GM19468 (cell line): ENCODE results near the gene RNF227.
"Not testable (repeated sequence)": the region's sequence is repeated elsewhere in the genome, so short reads cannot be mapped to it uniquely, and the experiment has no call there.

Source experiments
- ATAC-seq: cut with Tn5 transposase; IDR thresholded peaks from one replicate; pipeline ENCODE4 v1.9.1; 2021; ENCODE audit warnings: mild to moderate bottlenecking, moderate library complexity, moderate number of reproducible peaks; ENCODE audit not compliant: unreplicated experiment; ENCODE audit errors: extremely low read depth

RNF227 gene

DNA sequence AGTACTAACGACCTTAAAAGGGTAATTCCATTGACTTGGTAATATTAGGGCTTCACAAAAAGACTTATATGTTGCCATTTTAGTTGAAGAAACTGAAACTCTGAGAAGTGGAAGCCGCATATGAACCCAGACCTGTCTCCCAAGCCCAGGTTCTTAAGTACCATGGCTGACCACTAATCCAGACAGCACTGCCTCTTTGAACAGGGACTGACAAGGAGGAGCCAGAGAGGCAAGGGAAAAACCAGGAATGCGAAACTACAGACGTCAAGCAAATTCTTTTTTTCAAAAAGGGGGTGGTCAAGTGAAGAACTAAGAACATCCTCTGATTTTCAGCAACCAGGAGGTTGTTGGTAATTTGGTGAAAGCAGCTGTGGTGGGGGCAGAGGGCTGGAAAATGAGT is 43.0 kb downstream of the RNF227 start:
- ATAC-seq: no peak

DNA sequence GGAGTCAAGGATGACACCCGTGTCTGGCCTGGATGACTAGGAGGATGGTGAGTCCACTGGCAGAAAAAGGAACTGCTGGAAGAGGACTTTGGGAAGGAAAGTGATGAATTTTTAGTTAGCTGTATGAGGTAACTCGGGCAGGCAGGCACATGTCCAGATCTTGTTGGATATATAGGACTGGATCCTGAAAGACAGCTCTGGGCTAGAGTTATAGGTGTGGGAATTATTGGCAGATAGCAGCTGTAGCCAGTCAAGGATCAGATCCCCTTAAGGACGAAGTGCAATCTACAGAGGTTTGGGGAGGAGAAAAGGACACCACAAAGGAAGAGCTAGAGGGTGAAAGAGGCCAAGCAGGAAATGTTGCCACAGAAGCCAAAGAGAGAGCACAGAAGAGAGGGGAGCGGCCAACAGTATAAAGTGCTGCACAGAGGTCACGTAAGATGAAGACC is 48.2 kb downstream of the RNF227 start:
- ATAC-seq: no peak

DNA sequence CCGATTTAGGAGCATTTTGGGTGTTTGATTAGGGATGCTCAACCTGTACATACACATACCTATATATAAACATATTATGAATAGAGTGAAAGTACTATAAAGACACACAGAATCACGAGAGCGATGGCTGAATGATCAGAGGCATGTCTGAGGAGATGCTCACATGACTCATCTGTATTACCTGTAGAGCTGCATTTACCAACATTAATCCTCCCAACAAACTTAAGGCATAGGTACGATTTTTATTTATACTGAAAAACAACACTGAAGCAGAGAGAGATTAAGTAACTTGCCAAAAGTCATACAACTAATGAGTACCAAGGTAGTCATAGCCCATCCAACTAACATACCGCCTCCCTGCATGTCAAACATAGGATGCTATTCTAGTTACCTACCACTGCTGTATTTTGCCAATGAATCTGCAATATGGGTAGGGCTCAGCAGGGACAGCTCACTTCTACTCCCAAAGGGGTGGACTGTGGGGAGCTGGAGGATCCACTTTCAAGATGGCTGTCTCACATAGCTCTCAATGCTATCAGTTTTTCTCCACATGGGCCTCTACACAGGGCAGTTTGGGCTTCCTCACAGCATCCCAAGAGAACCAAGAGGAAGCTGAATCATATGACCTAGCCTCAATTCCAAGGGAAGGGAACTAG is 51.0 kb downstream of the RNF227 start:
- ATAC-seq: no peak

DNA sequence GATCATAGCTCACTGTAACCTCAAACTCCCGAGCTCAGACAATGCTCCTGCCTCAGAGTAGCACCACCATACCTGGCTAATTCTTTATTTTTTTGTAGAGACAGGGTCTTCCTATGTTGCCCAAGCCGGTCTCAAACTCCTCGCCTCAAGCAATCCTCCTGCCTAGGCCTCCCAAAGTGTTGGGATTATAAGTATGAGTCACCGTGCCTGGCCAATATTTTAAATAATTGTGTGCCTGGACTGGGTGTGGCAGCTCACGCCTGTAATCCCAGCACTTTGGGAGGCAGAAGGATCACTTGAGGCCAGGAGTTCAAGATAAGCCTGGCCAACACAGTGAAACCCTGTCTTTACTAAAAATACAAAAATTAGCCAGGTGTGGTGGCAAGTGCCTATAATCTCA is 51.7 kb downstream of the RNF227 start:
- not testable (repeated sequence) for ATAC-seq
